ENCODE results near the gene DCAF7. TPM values are rescaled to one million over a fixed set of nuclear protein-coding genes. Genes with fewer than 3 reads are reported as not detected.

DCAF7 gene
- total and polyA plus RNA-seq, 2 of the 4 experiments (the other 2 are of a cell fraction), result 40.9 to 52.8 TPM

GRCh38 chr17:63601439-63602371, 51.4 kb downstream of the DCAF7 start:
- Histone ChIP-seq H3K9me3 (ENCODE audit: control insufficient read depth, insufficient read depth, low read length) (no peaks in the 10 kb centered on the region), H3K18ac (ENCODE audit: low read depth, low read length) (no peak overlapping the region), H2BK120ac (ENCODE audit: low read depth, low read length) (no peak overlapping the region), H4K8ac (ENCODE audit: low read depth in 2 of 2, low read length in 2 of 2) (peak overlapping the region; percentile 58 to 94), H3K23ac (ENCODE audit: low read depth, low read length) (peak overlapping the region; percentile 96), H2AK5ac (ENCODE audit: low read depth, low read length) (peak overlapping the region; percentile 63; the same call in 1 of the 2 replicates), H3K4me2 (ENCODE audit: low read depth, low read length) (peak overlapping the region; percentile 98), H3K9ac (ENCODE audit: low read depth, low read length) (peak overlapping the region; percentile 81), H4K20me1 (ENCODE audit: insufficient read depth, low read length) (no peaks in the 10 kb centered on the region), H3K4ac (ENCODE audit: low read depth, low read length) (peak overlapping the region; percentile 87), H4K91ac (ENCODE audit: insufficient read depth, low read depth, low read length) (peak overlapping the region; percentile 66), H3K27ac (ENCODE audit: insufficient read depth, low read length) (peak overlapping the region; percentile 66), H2AFZ (replicated peaks; ENCODE audit: low read length, poor library complexity) (peak overlapping the region; percentile 98), H3K4me1 (ENCODE audit: control insufficient read depth, insufficient read depth, low read length) (peaks cover 8% of the 10 kb centered on the region), H3K9me1 (ENCODE audit: insufficient read depth, low read length) (0 out of 2 replicates have a peak, but pooled peaks cover 3% of the 10 kb centered on the region), H2AK9ac (replicated peaks; ENCODE audit: low read depth, low read length, poor library complexity) (peak overlapping the region; percentile 97), H3K4me3 (ENCODE audit: insufficient read depth, low read depth, low read length) (peak overlapping the region; percentile 84), H3K36me3 (ENCODE audit: control insufficient read depth, insufficient read depth, low read length) (peaks cover 16% of the 10 kb centered on the region), H2BK15ac (ENCODE audit: low read depth, low read length) (no peak overlapping the region), H3K14ac (replicated peaks; ENCODE audit: low read depth, low read length) (peak overlapping the region; percentile 58), H3K27me3 (ENCODE audit: control insufficient read depth, insufficient read depth, low read length) (no peaks in the 10 kb centered on the region), H3K79me1 (ENCODE audit: low read depth in 1 of 2, low read length in 2 of 2) (peaks cover 9 to 32% of the 10 kb centered on the region in 2 experiments; a peak in 2 of 4 replicates), H3K56ac (ENCODE audit: extremely low read depth, insufficient read depth, low read length) (peak overlapping the region; percentile 5; the same call in 1 of the 2 replicates), H2BK5ac (ENCODE audit: low read depth, low read length, poor library complexity, severe bottlenecking) (no peak overlapping the region), H4K5ac (ENCODE audit: low read depth, low read length) (peak overlapping the region; percentile 87), H2BK20ac (ENCODE audit: low read depth, low read length) (no peak overlapping the region)
- WGBS, 2 experiments (ENCODE audit: extremely low coverage in 2 of 2, insufficient read length in 1 of 2), result 50% methylated on average over 2 of the region's 9 CpGs; no CpG with 5 or more reads in 1 of the 2 experiments
- ATAC-seq (ENCODE audit: low read depth) (no peak; the same call in 1 of the 2 replicates), DNase-seq (peak; percentile 32)
- ChIA-PET POLR2A (ENCODE audit: unreplicated experiment) (interaction anchor here (0.6 kb wide), 1 partner anchor 542 kb away, joined by 4 read pairs; no protein-coding TSS in a partner anchor), CTCF (no interaction called here)
- TF ChIP-seq BHLHE40 (IDR thresholded peaks at IDR 0.05; ENCODE audit: low read depth, low read length) (no peak), NFE2L2 (IDR thresholded peaks at IDR 0.05; ENCODE audit: low read depth, low read length) (no peak), MAFK (IDR thresholded peaks at IDR 0.05; ENCODE audit: low read depth, low read length) (no peak)
- dilution Hi-C loops (cut with HindIII; ENCODE audit: low sequenced_read_pairs, unreplicated experiment) (no loop called here), intact Hi-C loops (cut with micrococcal nuclease) (no loop called here), in situ Hi-C loops (cut with MboI; ENCODE audit: low sequenced_read_pairs) (no loop called here)
- no TSS peak for BruUV-seq (replicated peaks)

All from IMR-90 (cell line).